GM12878 (cell line): ENCODE results near the gene WDR93.

Source experiments
- ZNF217 ChIP-seq: fragments of 450-650 bp; IDR thresholded peaks from 2 replicates; pipeline ENCODE4 v1.6.1; 2017; ENCODE audit warnings: antibody characterized with exemption, mild to moderate bottlenecking
- TF ChIP-seq, protein P1 (sequence below): fragments of 450-650 bp; formaldehyde crosslinking; IDR thresholded peaks from 2 replicates; pipeline ENCODE4 v1.5.0; 2022; ENCODE audit warnings: mild to moderate bottlenecking, missing genetic modification characterization

DNA sequence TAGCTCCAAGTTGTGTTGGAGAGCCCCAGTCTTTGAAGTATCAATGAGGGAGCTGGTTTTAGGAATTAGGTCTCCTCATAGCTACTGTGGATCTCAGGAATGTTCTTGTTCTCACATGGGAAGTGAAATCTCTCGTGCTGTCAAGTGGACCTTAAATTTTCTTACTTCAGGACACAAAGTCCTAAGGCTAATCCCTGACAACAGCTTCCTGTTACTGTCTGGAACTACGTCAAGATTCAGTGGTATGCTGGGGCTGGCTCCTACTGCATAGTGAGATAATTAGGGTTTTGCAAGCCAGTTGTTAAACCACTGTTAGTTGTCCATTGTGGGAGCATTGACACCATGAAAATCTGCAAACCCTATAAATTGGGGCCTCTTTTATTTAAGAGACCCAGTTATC, 37.6 kb downstream of the WDR93 start:
- TF ChIP-seq ZNF217: no peak
- TF ChIP-seq, protein P1, sequence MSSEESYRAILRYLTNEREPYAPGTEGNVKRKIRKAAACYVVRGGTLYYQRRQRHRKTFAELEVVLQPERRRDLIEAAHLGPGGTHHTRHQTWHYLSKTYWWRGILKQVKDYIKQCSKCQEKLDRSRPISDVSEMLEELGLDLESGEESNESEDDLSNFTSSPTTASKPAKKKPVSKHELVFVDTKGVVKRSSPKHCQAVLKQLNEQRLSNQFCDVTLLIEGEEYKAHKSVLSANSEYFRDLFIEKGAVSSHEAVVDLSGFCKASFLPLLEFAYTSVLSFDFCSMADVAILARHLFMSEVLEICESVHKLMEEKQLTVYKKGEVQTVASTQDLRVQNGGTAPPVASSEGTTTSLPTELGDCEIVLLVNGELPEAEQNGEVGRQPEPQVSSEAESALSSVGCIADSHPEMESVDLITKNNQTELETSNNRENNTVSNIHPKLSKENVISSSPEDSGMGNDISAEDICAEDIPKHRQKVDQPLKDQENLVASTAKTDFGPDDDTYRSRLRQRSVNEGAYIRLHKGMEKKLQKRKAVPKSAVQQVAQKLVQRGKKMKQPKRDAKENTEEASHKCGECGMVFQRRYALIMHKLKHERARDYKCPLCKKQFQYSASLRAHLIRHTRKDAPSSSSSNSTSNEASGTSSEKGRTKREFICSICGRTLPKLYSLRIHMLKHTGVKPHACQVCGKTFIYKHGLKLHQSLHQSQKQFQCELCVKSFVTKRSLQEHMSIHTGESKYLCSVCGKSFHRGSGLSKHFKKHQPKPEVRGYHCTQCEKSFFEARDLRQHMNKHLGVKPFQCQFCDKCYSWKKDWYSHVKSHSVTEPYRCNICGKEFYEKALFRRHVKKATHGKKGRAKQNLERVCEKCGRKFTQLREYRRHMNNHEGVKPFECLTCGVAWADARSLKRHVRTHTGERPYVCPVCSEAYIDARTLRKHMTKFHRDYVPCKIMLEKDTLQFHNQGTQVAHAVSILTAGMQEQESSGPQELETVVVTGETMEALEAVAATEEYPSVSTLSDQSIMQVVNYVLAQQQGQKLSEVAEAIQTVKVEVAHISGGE (CRISPR knock-in tag): no peak
